ENCODE results near the gene CPB2.
A peak's percentile ranks its signal among the peaks of the same experiment; 100 is the strongest.

CPB2 gene

DNA sequence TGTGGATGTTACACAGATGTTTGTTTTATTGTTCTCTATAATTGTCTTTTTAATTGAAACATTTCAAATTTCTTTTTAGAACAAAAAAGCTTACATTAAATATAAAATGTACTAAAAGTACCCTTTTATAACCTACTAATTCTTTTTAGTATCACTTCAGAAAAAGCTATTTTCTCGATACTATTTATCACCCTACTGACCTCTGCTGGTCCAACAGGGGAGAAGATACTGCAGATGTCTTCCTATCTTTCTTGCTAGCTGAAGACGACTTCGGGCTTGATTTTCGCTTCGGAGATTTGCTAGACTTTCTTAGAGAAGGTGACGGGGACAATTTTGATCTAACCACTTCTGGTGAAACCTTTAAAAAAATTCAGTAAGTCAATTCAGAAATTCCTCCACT is 94.7 kb downstream of the CPB2 start:
- Histone ChIP-seq H3K79me2 (ENCODE audit: insufficient read depth, low read length) (no peaks in the 10 kb centered on the region), H3K27ac (ENCODE audit: low read length) (no peak overlapping the region), H3K9ac (ENCODE audit: low read depth, low read length) (no peak overlapping the region), H4K20me1 (ENCODE audit: insufficient read depth, low read length) (no peaks in the 10 kb centered on the region), H3K4me2 (ENCODE audit: insufficient read depth, low read length) (no peak overlapping the region), H2AFZ (ENCODE audit: low read depth, low read length) (no peak overlapping the region), H3K36me3 (ENCODE audit: insufficient read depth, low read length) (peaks cover 66% of the 10 kb centered on the region), H3K4me1 (ENCODE audit: insufficient read depth, low read length) (no peaks in the 10 kb centered on the region), H3K4me3 (ENCODE audit: low read depth in 1 of 2, low read length in 2 of 2) (no peak overlapping the region), H3K27me3 (ENCODE audit: insufficient read depth, low read length, poor library complexity) (no peaks in the 10 kb centered on the region), H3K9me3 (ENCODE audit: insufficient read depth, low read length, severe bottlenecking) (no peaks in the 10 kb centered on the region)
- ATAC-seq (ENCODE audit: insufficient read depth, low read depth): no peak
- no peak for DNase-seq
- no peak for TF ChIP-seq EZH2 (IDR thresholded peaks at IDR 0.05; ENCODE audit: borderline replicate concordance, low read depth, low read length, severe bottlenecking)
- TF ChIP-seq, protein P1, sequence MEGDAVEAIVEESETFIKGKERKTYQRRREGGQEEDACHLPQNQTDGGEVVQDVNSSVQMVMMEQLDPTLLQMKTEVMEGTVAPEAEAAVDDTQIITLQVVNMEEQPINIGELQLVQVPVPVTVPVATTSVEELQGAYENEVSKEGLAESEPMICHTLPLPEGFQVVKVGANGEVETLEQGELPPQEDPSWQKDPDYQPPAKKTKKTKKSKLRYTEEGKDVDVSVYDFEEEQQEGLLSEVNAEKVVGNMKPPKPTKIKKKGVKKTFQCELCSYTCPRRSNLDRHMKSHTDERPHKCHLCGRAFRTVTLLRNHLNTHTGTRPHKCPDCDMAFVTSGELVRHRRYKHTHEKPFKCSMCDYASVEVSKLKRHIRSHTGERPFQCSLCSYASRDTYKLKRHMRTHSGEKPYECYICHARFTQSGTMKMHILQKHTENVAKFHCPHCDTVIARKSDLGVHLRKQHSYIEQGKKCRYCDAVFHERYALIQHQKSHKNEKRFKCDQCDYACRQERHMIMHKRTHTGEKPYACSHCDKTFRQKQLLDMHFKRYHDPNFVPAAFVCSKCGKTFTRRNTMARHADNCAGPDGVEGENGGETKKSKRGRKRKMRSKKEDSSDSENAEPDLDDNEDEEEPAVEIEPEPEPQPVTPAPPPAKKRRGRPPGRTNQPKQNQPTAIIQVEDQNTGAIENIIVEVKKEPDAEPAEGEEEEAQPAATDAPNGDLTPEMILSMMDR (IDR thresholded peaks at IDR 0.05; ENCODE audit: borderline replicate concordance, extremely low read depth, low read length, poor library complexity, severe bottlenecking): peak; percentile 40

DNA sequence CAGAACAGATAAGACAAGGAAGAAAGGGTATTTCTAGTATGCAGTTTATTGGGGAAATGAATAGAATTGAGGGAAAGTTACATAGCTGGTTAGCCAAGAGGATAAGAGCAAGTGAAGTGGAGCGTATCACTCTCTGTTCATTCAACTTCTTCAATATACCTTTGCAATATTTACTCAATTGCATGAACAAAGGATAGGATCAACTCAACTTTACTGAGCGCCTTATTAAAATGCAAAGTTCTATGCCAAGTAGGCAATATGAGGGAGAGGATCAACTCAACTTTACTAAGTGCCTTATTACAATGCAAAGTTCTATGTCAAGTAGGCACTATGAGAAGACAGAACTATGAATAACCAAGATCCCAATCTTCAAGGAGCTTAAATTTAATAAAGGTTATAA is 96.2 kb downstream of the CPB2 start:
- Histone ChIP-seq H3K9ac (ENCODE audit: low read depth, low read length) (no peak overlapping the region), H3K36me3 (ENCODE audit: insufficient read depth, low read length) (peaks cover 68% of the 10 kb centered on the region), H2AFZ (ENCODE audit: low read depth, low read length) (no peak overlapping the region), H3K4me2 (ENCODE audit: insufficient read depth, low read length) (no peak overlapping the region), H3K79me2 (ENCODE audit: insufficient read depth, low read length) (no peaks in the 10 kb centered on the region), H3K27ac (ENCODE audit: low read length) (no peak overlapping the region), H3K4me1 (ENCODE audit: insufficient read depth, low read length) (no peaks in the 10 kb centered on the region), H3K9me3 (ENCODE audit: insufficient read depth, low read length, severe bottlenecking) (no peaks in the 10 kb centered on the region), H3K27me3 (ENCODE audit: insufficient read depth, low read length, poor library complexity) (no peaks in the 10 kb centered on the region), H3K4me3 (ENCODE audit: low read depth in 1 of 2, low read length in 2 of 2) (no peak overlapping the region), H4K20me1 (ENCODE audit: insufficient read depth, low read length) (no peaks in the 10 kb centered on the region)
- ATAC-seq (ENCODE audit: insufficient read depth, low read depth): no peak
- DNase-seq: no peak
- TF ChIP-seq, protein P1 (IDR thresholded peaks at IDR 0.05; ENCODE audit: borderline replicate concordance, extremely low read depth, low read length, poor library complexity, severe bottlenecking): no peak
- TF ChIP-seq EZH2 (IDR thresholded peaks at IDR 0.05; ENCODE audit: borderline replicate concordance, low read depth, low read length, severe bottlenecking): no peak

DNA sequence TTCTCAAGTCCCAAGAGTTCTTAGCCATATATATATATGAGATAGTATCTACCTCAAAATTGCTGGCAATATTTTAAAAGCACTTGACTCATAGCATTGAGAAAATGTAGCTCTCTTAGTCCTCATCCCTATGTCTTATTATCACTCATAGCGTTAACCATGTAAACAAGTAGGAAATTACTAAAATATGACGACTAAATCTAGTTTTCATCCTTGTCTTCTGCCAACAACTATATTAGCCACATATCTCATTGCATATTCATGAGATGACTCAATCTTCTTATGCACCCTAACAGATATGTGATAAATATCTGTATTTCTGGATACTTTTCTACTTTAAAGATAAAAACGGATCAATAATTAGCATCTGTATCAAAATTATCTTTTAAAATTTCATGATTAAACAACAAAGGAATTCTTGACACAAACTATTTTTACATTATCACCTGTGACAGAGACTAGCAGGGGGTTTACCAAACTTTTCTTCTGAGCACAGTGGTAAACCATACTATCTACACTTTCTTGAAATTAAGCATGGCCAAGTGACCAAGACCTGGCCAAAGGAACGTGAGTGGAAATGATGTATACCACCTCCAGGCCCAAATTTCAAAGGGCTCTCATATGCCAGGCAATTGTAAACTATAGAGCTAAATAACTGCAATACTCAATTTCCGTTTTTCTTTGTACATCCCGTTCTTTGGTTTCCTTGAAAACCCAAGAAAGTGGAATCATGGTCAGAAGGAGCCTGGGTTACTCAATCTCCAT is 98.0 kb downstream of the CPB2 start:
- no peak overlapping the region for H3K4me2 ChIP-seq (ENCODE audit: insufficient read depth, low read length)
- H3K9me3 ChIP-seq (ENCODE audit: insufficient read depth, low read length, severe bottlenecking): no peaks in the 10 kb centered on the region
- H3K79me2 ChIP-seq (ENCODE audit: insufficient read depth, low read length): no peaks in the 10 kb centered on the region
- TF ChIP-seq EZH2 (IDR thresholded peaks at IDR 0.05; ENCODE audit: borderline replicate concordance, low read depth, low read length, severe bottlenecking): no peak
- H4K20me1 ChIP-seq (ENCODE audit: insufficient read depth, low read length): no peaks in the 10 kb centered on the region
- no peak for DNase-seq
- H3K36me3 ChIP-seq (ENCODE audit: insufficient read depth, low read length): peaks cover 76% of the 10 kb centered on the region
- no peaks in the 10 kb centered on the region for H3K27me3 ChIP-seq (ENCODE audit: insufficient read depth, low read length, poor library complexity)
- no peak overlapping the region for H2AFZ ChIP-seq (ENCODE audit: low read depth, low read length)
- no peaks in the 10 kb centered on the region for H3K4me1 ChIP-seq (ENCODE audit: insufficient read depth, low read length)
- no peak overlapping the region for H3K27ac ChIP-seq (ENCODE audit: low read length)
- H3K9ac ChIP-seq (ENCODE audit: low read depth, low read length): no peak overlapping the region
- no peak; the same call in 2 of the 3 replicates for ATAC-seq (ENCODE audit: insufficient read depth, low read depth)
- H3K4me3 ChIP-seq (ENCODE audit: low read depth in 1 of 2, low read length in 2 of 2): no peak overlapping the region

DNA sequence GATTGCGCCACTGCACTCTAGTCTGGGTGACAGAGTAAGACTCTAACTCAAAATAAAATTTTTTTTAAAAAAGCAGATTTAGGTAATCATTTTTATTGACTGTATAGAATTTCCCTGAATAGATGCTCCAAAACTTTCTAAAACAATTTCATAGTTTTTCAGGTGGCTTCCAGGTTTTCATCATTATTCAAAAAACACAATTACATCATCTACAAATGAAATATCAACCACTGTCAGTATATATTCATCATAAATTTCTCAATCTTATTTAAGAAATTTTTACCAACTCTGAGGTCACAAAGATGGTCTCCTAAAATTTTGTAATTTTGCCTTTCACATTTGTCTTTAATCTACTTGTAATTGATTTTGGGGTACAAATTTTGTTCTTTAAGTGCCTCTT is 100.3 kb downstream of the CPB2 start:
- no peak for ATAC-seq (ENCODE audit: insufficient read depth, low read depth)
- no peak for DNase-seq
- H4K20me1 ChIP-seq (ENCODE audit: insufficient read depth, low read length): no peaks in the 10 kb centered on the region
- TF ChIP-seq, protein P1 (IDR thresholded peaks at IDR 0.05; ENCODE audit: borderline replicate concordance, extremely low read depth, low read length, poor library complexity, severe bottlenecking): no peak
- no peak for TF ChIP-seq EZH2 (IDR thresholded peaks at IDR 0.05; ENCODE audit: borderline replicate concordance, low read depth, low read length, severe bottlenecking)
- H3K36me3 ChIP-seq (ENCODE audit: insufficient read depth, low read length): peaks cover 76% of the 10 kb centered on the region
- H3K4me2 ChIP-seq (ENCODE audit: insufficient read depth, low read length): no peak overlapping the region
- H3K79me2 ChIP-seq (ENCODE audit: insufficient read depth, low read length): no peaks in the 10 kb centered on the region
- no peak overlapping the region for H3K9ac ChIP-seq (ENCODE audit: low read depth, low read length)
- H3K27ac ChIP-seq (ENCODE audit: low read length): no peak overlapping the region
- H3K4me1 ChIP-seq (ENCODE audit: insufficient read depth, low read length): no peaks in the 10 kb centered on the region
- H3K9me3 ChIP-seq (ENCODE audit: insufficient read depth, low read length, severe bottlenecking): no peaks in the 10 kb centered on the region
- H2AFZ ChIP-seq (ENCODE audit: low read depth, low read length): no peak overlapping the region
- H3K27me3 ChIP-seq (ENCODE audit: insufficient read depth, low read length, poor library complexity): no peaks in the 10 kb centered on the region
- no peak overlapping the region for H3K4me3 ChIP-seq (ENCODE audit: low read depth in 1 of 2, low read length in 2 of 2)

Data from DND-41 (cell line).